Activated CD8-positive, alpha-beta memory T cell treated with anti-CD3 and anti-CD28 coated beads, Interleukin-2, amount 10 ng/mL, durations not matched to agents 7 days and 5 days (primary cell): Measurements from ENCODE around the gene DNA2. TPM values are rescaled to one million over a fixed set of nuclear protein-coding genes. Genes with fewer than 3 reads are reported as not detected.

Source experiments
- ATAC-seq: fragments of 150-1000 bp; cut with Tn5 transposase; one replicate; pipeline ENCODE4 v1.10.0; 2021; ENCODE audit warnings: moderate library complexity
- CTCF ChIA-PET: fragments of 350-600 bp; sonication (Branson Sonifier 250); formaldehyde crosslinking; loops from one replicate; lab custom pipeline; 2021; ENCODE audit warnings: antibody characterized with exemption; lab: Charles Lee
- DNase-seq: peaks from one replicate; pipeline ENCODE4 v3.0.0-alpha.2; 2020
- H3K27ac Mint-ChIP-seq: one replicate; pipeline ENCODE4 v1.8.0; 2021; ENCODE audit warnings: mild to moderate bottlenecking, mixed read lengths
- H3K27me3 Mint-ChIP-seq: one replicate; pipeline ENCODE4 v1.8.0; 2021; ENCODE audit warnings: mixed read lengths
- H3K36me3 Mint-ChIP-seq: one replicate; pipeline ENCODE4 v1.8.0; 2021; ENCODE audit warnings: mild to moderate bottlenecking, mixed read lengths
- H3K4me1 Mint-ChIP-seq: one replicate; pipeline ENCODE4 v1.8.0; 2021; ENCODE audit warnings: mixed read lengths
- H3K4me3 Mint-ChIP-seq: one replicate; pipeline ENCODE4 v1.8.0; 2021; ENCODE audit warnings: mild to moderate bottlenecking, moderate library complexity, mixed read lengths
- H3K9me3 Mint-ChIP-seq: one replicate; pipeline ENCODE4 v1.8.0; 2022; ENCODE audit warnings: low read depth, mixed read lengths
- total RNA-seq, 2 experiments: library from RNA; stranded (reverse); gene quantifications; one replicate each; pipeline ENCODE4 v1.2.3, GENCODE V29; 2021

DNA2 gene
- total RNA-seq, 2 experiments from 2014 or later = 53.3 to 60.2 TPM

- no peaks in the 10 kb centered on the region for H3K9me3 Mint-ChIP-seq
- no peaks in the 10 kb centered on the region for H3K27me3 Mint-ChIP-seq
- no peak for ATAC-seq
- no peak overlapping the region for H3K27ac Mint-ChIP-seq
- peaks cover 11% of the 10 kb centered on the region for H3K4me1 Mint-ChIP-seq
- H3K4me3 Mint-ChIP-seq = no peak overlapping the region
- no peak for DNase-seq
- CTCF ChIA-PET = interaction anchor here (0.9 kb wide), 1 partner anchor 22 kb away, joined by 3 read pairs; the partner anchor contains the start of gene RUFY2
- H3K36me3 Mint-ChIP-seq = peaks cover 34% of the 10 kb centered on the region
Measured at GRCh38 chr10:68428396-68429104, 43.2 kb downstream of the DNA2 start.

- DNase-seq (no peak), ATAC-seq (no peak)
- H3K4me3 Mint-ChIP-seq = no peak overlapping the region
- H3K27me3 Mint-ChIP-seq = no peaks in the 10 kb centered on the region
- H3K9me3 Mint-ChIP-seq = no peaks in the 10 kb centered on the region
- peaks cover 39% of the 10 kb centered on the region for H3K36me3 Mint-ChIP-seq
- peaks cover 15% of the 10 kb centered on the region for H3K4me1 Mint-ChIP-seq
- H3K27ac Mint-ChIP-seq = no peak overlapping the region
- CTCF ChIA-PET = interaction anchor here (1.7 kb wide), 1 partner anchor 17 kb away, joined by 5 read pairs; no protein-coding TSS in a partner anchor
Measured at GRCh38 chr10:68424454-68425014, 47.2 kb downstream of the DNA2 start.

- CTCF ChIA-PET = interaction anchor here (1.3 kb wide), 1 partner anchor 45 kb away, joined by 3 read pairs; no protein-coding TSS in a partner anchor
- H3K27ac Mint-ChIP-seq = peak overlapping the region; percentile 68
- DNase-seq (peak; percentile 44), ATAC-seq (peak; percentile 64)
- no peak overlapping the region for H3K4me3 Mint-ChIP-seq
- peaks cover 15% of the 10 kb centered on the region for H3K4me1 Mint-ChIP-seq
- no peaks in the 10 kb centered on the region for H3K9me3 Mint-ChIP-seq
- peaks cover 40% of the 10 kb centered on the region for H3K36me3 Mint-ChIP-seq
- no peaks in the 10 kb centered on the region for H3K27me3 Mint-ChIP-seq
Measured at GRCh38 chr10:68423522-68423921, 48.3 kb downstream of the DNA2 start.

- ATAC-seq (no peak), DNase-seq (no peak)
- CTCF ChIA-PET = interaction anchor here (0.8 to 1.0 kb wide), 2 partner anchors 12 to 71 kb away, joined by 3 read pairs; no protein-coding TSS in a partner anchor
- no peak overlapping the region for H3K27ac Mint-ChIP-seq
- H3K4me1 Mint-ChIP-seq = peaks cover 14% of the 10 kb centered on the region
- H3K4me3 Mint-ChIP-seq = no peak overlapping the region
- peaks cover 49% of the 10 kb centered on the region for H3K36me3 Mint-ChIP-seq
- no peaks in the 10 kb centered on the region for H3K9me3 Mint-ChIP-seq
- no peaks in the 10 kb centered on the region for H3K27me3 Mint-ChIP-seq
Measured at GRCh38 chr10:68419376-68419775, 52.4 kb downstream of the DNA2 start.

- no peaks in the 10 kb centered on the region for H3K9me3 Mint-ChIP-seq
- DNase-seq (no peak), ATAC-seq (no peak)
- no peak overlapping the region for H3K4me3 Mint-ChIP-seq
- H3K36me3 Mint-ChIP-seq = peaks cover 9% of the 10 kb centered on the region
- no peak overlapping the region for H3K27ac Mint-ChIP-seq
- no peaks in the 10 kb centered on the region for H3K27me3 Mint-ChIP-seq
- H3K4me1 Mint-ChIP-seq = peaks cover 22% of the 10 kb centered on the region
- CTCF ChIA-PET = interaction anchor here (1.5 kb wide), 1 partner anchor 19 kb away, joined by 5 read pairs; no protein-coding TSS in a partner anchor
Measured at GRCh38 chr10:68408898-68409518, 62.8 kb downstream of the DNA2 start.

GRCh38 chr10:68406815-68407548 lies 64.8 kb downstream of the DNA2 start, which contains the start of gene RUFY2:
RUFY2 (minus strand) TSS chr10:68407277; CDS start chr10:68407189, 88 bp downstream.
- CTCF ChIA-PET = interaction anchor here (0.6 to 2.2 kb wide), 18 partner anchors 9 to 593 kb away, joined by 3 to 8 read pairs (median 3); partner anchors contain the start of genes DDX50, DNA2, HNRNPH3 and PBLD
- peak within 1 kb of the TSS; percentile 85 for H3K27ac Mint-ChIP-seq
- H3K4me1 Mint-ChIP-seq = peaks cover 22% of the 10 kb centered on the region
- H3K9me3 Mint-ChIP-seq = no peaks in the 10 kb centered on the region
- peak; percentile 80 for DNase-seq
- H3K4me3 Mint-ChIP-seq = peak within 1 kb of the TSS; percentile 87
- no peaks in the 10 kb centered on the region for H3K27me3 Mint-ChIP-seq
- H3K36me3 Mint-ChIP-seq = no peaks in the 10 kb centered on the region
- ATAC-seq = peak; percentile 98

GRCh38 chr10:68406111-68406814 lies 65.5 kb downstream of the DNA2 start:
- H3K4me1 Mint-ChIP-seq = peaks cover 22% of the 10 kb centered on the region
- H3K36me3 Mint-ChIP-seq = peaks cover 2% of the 10 kb centered on the region
- DNase-seq (peak; percentile 62), ATAC-seq (peak; percentile 29)
- peak overlapping the region; percentile 85 for H3K27ac Mint-ChIP-seq
- CTCF ChIA-PET = interaction anchor here (0.6 to 2.2 kb wide), 18 partner anchors 8 to 592 kb away, joined by 3 to 8 read pairs (median 3); partner anchors contain the start of genes DDX50, DNA2, HNRNPH3 and PBLD
- no peaks in the 10 kb centered on the region for H3K9me3 Mint-ChIP-seq
- H3K27me3 Mint-ChIP-seq = no peaks in the 10 kb centered on the region
- peak overlapping the region; percentile 87 for H3K4me3 Mint-ChIP-seq

GRCh38 chr10:68403701-68404100 lies 68.1 kb downstream of the DNA2 start:
- CTCF ChIA-PET = no interaction called here
- Mint-ChIP-seq H3K4me1 (peaks cover 22% of the 10 kb centered on the region), H3K36me3 (peaks cover 8% of the 10 kb centered on the region)

GRCh38 chr10:68402276-68402675 lies 69.5 kb downstream of the DNA2 start:
- Mint-ChIP-seq H3K27me3 (no peaks in the 10 kb centered on the region), H3K4me3 (no peak overlapping the region), H3K9me3 (no peaks in the 10 kb centered on the region), H3K27ac (no peak overlapping the region), H3K4me1 (peaks cover 17% of the 10 kb centered on the region), H3K36me3 (peaks cover 8% of the 10 kb centered on the region)
- DNase-seq (no peak), ATAC-seq (no peak)
- CTCF ChIA-PET = interaction anchor here (0.6 kb wide), 1 partner anchor 472 kb away, joined by 3 read pairs; no protein-coding TSS in a partner anchor

More at GRCh38 chr10:68403701-68404100, 68.1 kb downstream of the DNA2 start:
- no peaks in the 10 kb centered on the region for H3K27me3 Mint-ChIP-seq
- H3K27ac Mint-ChIP-seq = no peak overlapping the region
- no peak for ATAC-seq
- no peak overlapping the region for H3K4me3 Mint-ChIP-seq
- DNase-seq = no peak
- H3K9me3 Mint-ChIP-seq = no peaks in the 10 kb centered on the region

- H3K27ac Mint-ChIP-seq = no peak overlapping the region
- CTCF ChIA-PET = interaction anchor here (1.0 to 1.5 kb wide), 2 partner anchors 16 to 19 kb away, joined by 3 to 4 read pairs; no protein-coding TSS in a partner anchor
- DNase-seq (no peak), ATAC-seq (no peak)
- no peaks in the 10 kb centered on the region for H3K4me1 Mint-ChIP-seq
- no peaks in the 10 kb centered on the region for H3K27me3 Mint-ChIP-seq
- H3K36me3 Mint-ChIP-seq = peaks cover 19% of the 10 kb centered on the region
- H3K9me3 Mint-ChIP-seq = no peaks in the 10 kb centered on the region
- H3K4me3 Mint-ChIP-seq = no peak overlapping the region
Measured at GRCh38 chr10:68397005-68397404, 74.8 kb downstream of the DNA2 start.

GRCh38 chr10:68385740-68386139 lies 86.0 kb downstream of the DNA2 start:
- DNase-seq (no peak), ATAC-seq (no peak)
- CTCF ChIA-PET = interaction anchor here (1.1 kb wide), 1 partner anchor 16 kb away, joined by 3 read pairs; no protein-coding TSS in a partner anchor
- Mint-ChIP-seq H3K27me3 (no peaks in the 10 kb centered on the region), H3K27ac (no peak overlapping the region), H3K4me1 (no peaks in the 10 kb centered on the region), H3K4me3 (no peak overlapping the region), H3K9me3 (no peaks in the 10 kb centered on the region), H3K36me3 (peaks cover 14% of the 10 kb centered on the region)

GRCh38 chr10:68371604-68372003 lies 100.2 kb downstream of the DNA2 start:
- Mint-ChIP-seq H3K9me3 (no peaks in the 10 kb centered on the region), H3K27me3 (no peaks in the 10 kb centered on the region), H3K4me3 (no peak overlapping the region), H3K27ac (no peak overlapping the region), H3K4me1 (no peaks in the 10 kb centered on the region), H3K36me3 (peaks cover 38% of the 10 kb centered on the region)
- DNase-seq = no peak
- no peak for ATAC-seq
- CTCF ChIA-PET = no interaction called here
